Measurements from ENCODE around the gene AMD1.

AMD1 gene

DNA sequence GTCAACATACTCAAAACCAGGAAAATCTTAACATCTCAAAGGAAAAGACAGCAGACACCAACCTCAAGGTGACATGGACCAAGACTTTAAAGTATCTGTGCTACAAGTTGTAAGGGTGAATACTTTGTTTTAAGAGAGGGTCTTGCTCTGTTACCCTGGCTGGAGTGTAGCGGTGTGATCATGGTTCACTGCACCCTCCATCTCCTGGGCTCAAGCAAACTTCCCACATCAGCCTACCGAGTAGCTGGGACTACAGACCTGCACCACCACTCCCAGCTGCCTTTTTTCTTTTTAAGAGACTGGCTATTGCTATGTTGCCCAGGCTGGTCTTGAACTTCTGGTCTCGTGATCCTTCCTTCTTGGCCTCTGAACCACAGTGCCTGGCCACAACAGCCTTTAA, 9.7 kb downstream of the AMD1 start:
- H3K4me3 ChIP-seq (ENCODE audit: low read depth, low read length): no peak overlapping the region
- TF ChIP-seq CTCF (IDR thresholded peaks at IDR 0.05; ENCODE audit: insufficient read depth, low read depth, low read length, missing control alignments): no peak
- no peak for DNase-seq (ENCODE audit: low read depth)

DNA sequence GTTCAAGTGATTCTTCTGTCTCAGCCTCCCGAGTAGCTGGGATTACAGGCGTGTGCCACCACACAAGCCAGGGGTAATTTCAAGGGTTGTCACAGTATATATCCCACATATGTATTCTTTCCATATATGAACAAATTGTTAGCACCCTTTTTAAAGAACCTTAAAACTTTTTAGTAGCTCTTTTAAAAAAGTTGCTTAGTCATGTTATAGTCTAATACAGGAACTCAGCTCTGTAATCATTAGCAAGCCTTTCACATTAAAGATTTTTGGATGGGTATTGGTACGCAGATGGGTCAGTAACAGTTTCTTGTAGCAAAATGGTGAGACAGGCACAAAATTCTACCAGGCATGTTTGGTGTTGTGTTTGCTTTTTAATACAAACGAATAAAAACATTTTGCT, 10.9 kb downstream of the AMD1 start:
- no peak overlapping the region for H3K4me3 ChIP-seq (ENCODE audit: low read depth, low read length)
- no peak for DNase-seq (ENCODE audit: low read depth)
- no peak for TF ChIP-seq CTCF (IDR thresholded peaks at IDR 0.05; ENCODE audit: insufficient read depth, low read depth, low read length, missing control alignments)

- no peak for DNase-seq (ENCODE audit: low read depth)
- H3K4me3 ChIP-seq (ENCODE audit: low read depth, low read length): no peak overlapping the region
- TF ChIP-seq CTCF (IDR thresholded peaks at IDR 0.05; ENCODE audit: insufficient read depth, low read depth, low read length, missing control alignments): no peak
Measured at GRCh38 chr6:110886555-110887167, 12.1 kb downstream of the AMD1 start.

- no peak for TF ChIP-seq CTCF (IDR thresholded peaks at IDR 0.05; ENCODE audit: insufficient read depth, low read depth, low read length, missing control alignments)
- no peak overlapping the region for H3K4me3 ChIP-seq (ENCODE audit: low read depth, low read length)
- DNase-seq (ENCODE audit: low read depth): no peak
Measured at GRCh38 chr6:110890288-110890687, 15.7 kb downstream of the AMD1 start.

GRCh38 chr6:110895907-110896608, 21.5 kb downstream of the AMD1 start:
- no peak overlapping the region for H3K4me3 ChIP-seq (ENCODE audit: low read depth, low read length)
- TF ChIP-seq CTCF (IDR thresholded peaks at IDR 0.05; ENCODE audit: insufficient read depth, low read depth, low read length, missing control alignments): no peak
- DNase-seq (ENCODE audit: low read depth): no peak

DNA sequence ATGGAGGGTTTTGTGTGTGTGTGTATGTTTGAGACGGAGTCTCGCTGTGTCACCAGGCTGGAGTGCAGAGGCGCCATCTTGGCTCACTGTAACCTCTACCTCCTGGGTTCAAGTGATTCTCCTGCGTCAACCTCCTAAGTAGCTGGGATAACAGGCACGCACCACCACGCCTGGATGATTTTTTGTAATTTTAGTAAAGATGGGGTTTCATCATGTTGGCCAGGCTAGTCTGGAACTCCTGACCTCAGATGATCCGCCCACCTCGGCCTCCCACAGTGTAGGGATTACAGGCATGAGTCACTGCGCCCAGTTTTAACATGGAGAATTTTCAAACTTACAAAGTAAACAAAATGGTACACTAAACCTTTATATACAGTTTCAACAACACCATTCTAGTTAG, 22.8 kb downstream of the AMD1 start:
- TF ChIP-seq CTCF (IDR thresholded peaks at IDR 0.05; ENCODE audit: insufficient read depth, low read depth, low read length, missing control alignments): no peak
- H3K4me3 ChIP-seq (ENCODE audit: low read depth, low read length): no peak overlapping the region
- no peak for DNase-seq (ENCODE audit: low read depth)

DNA sequence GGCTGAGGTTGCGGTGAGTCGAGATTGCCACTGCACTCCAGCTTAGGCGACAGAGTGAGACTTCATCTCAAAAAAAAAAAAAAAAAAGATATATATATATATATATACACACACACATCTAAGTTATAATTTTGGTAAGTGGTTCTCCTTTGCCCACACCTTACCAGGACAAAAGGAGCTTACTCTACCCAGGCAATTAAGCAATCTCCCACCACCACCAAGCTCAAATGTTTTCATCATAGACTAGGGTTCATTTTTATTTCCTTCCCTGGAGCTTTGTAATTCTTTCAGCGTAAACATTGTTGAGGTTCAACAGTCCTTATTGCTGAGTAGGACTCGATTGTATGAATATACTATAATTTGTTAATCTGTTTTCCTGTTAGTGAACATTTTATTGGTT, 23.5 kb downstream of the AMD1 start:
- H3K4me3 ChIP-seq (ENCODE audit: low read depth, low read length): no peak overlapping the region
- no peak for TF ChIP-seq CTCF (IDR thresholded peaks at IDR 0.05; ENCODE audit: insufficient read depth, low read depth, low read length, missing control alignments)
- no peak for DNase-seq (ENCODE audit: low read depth)
